ENCODE results near the gene CNPY1.

DNA sequence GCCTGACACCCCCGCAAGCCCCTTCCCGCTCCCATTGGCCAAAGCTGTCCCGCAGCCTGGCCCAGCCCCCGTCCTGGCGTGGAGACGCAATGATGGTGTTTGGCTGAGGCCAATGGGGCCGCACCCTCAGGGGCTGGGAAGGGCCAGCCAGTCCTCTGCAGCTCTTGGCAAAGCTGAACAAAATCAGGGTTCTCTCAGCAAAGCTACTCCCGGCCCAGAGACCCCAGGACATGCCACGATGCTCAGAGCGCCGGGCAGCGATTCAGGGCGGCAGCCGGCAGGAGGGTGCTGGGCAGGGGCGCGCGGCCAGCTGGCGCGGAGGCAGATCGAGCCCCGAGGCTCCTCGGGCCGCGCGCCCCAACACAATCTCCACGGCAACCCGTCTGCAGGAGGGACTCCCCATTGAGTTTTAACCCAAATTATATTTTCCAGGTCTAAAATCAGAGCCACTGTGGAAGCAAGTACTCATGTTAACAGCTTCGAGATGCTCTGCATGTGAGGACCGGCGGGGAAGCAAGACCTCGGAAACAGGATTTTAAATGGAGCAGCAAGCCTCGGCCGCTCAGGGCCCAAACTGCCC is 8.8 kb upstream of the CNPY1 start:
- TF ChIP-seq, protein P1, sequence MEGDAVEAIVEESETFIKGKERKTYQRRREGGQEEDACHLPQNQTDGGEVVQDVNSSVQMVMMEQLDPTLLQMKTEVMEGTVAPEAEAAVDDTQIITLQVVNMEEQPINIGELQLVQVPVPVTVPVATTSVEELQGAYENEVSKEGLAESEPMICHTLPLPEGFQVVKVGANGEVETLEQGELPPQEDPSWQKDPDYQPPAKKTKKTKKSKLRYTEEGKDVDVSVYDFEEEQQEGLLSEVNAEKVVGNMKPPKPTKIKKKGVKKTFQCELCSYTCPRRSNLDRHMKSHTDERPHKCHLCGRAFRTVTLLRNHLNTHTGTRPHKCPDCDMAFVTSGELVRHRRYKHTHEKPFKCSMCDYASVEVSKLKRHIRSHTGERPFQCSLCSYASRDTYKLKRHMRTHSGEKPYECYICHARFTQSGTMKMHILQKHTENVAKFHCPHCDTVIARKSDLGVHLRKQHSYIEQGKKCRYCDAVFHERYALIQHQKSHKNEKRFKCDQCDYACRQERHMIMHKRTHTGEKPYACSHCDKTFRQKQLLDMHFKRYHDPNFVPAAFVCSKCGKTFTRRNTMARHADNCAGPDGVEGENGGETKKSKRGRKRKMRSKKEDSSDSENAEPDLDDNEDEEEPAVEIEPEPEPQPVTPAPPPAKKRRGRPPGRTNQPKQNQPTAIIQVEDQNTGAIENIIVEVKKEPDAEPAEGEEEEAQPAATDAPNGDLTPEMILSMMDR (IDR thresholded peaks at IDR 0.05; ENCODE audit: low read depth, low read length, missing input control): no peak
- TF ChIP-seq YY1 (IDR thresholded peaks at IDR 0.05) (no peak), HNF4A (conservative IDR thresholded peaks at IDR 0.05) (no peak), RAD21 (IDR thresholded peaks at IDR 0.05) (no peak), GABPA (IDR thresholded peaks at IDR 0.05 in 1 of 2, conservative IDR thresholded peaks at IDR 0.05 in 1 of 2) (no peak), RXRA (IDR thresholded peaks at IDR 0.05) (no peak)
- TF ChIP-seq, protein P2, sequence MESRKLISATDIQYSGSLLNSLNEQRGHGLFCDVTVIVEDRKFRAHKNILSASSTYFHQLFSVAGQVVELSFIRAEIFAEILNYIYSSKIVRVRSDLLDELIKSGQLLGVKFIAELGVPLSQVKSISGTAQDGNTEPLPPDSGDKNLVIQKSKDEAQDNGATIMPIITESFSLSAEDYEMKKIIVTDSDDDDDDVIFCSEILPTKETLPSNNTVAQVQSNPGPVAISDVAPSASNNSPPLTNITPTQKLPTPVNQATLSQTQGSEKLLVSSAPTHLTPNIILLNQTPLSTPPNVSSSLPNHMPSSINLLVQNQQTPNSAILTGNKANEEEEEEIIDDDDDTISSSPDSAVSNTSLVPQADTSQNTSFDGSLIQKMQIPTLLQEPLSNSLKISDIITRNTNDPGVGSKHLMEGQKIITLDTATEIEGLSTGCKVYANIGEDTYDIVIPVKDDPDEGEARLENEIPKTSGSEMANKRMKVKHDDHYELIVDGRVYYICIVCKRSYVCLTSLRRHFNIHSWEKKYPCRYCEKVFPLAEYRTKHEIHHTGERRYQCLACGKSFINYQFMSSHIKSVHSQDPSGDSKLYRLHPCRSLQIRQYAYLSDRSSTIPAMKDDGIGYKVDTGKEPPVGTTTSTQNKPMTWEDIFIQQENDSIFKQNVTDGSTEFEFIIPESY (IDR thresholded peaks at IDR 0.05): no peak
